Measurements from ENCODE around the gene NBPF9. TPM values are rescaled to one million over a fixed set of nuclear protein-coding genes. Genes with fewer than 3 reads are reported as not detected.

The NBPF9 gene
- total RNA-seq, result 24.5 TPM

GRCh38 chr1:149103109-149104081 is at the start of gene NBPF9:
NBPF9 (minus strand) TSS chr1:149103551; CDS start chr1:149082139, 21,412 bp downstream.

All from metanephros (tissue), 1 donor.